Muscle layer of duodenum (tissue), 2 donors: ENCODE measurements around the gene BDNF.

Source experiments
- H3K27ac ChIP-seq: one replicate; pipeline ENCODE4 v1.7.0; 2013; ENCODE audit warnings: mild to moderate bottlenecking, low read length
- H3K27me3 ChIP-seq: one replicate; pipeline ENCODE4 v1.7.0; 2013; ENCODE audit warnings: low read depth, mild to moderate bottlenecking, control low read depth, low read length
- H3K36me3 ChIP-seq, 2 donors: one replicate each; pipeline ENCODE4 v1.7.0; 2013; ENCODE audit warnings: low read length in 2 of 2, control low read depth in 1 of 2, mild to moderate bottlenecking in 1 of 2; ENCODE audit not compliant: insufficient read depth in 2 of 2, control insufficient read depth in 1 of 2
- H3K4me1 ChIP-seq, 2 donors: one replicate each; pipeline ENCODE4 v1.7.0; 2013; ENCODE audit warnings: low read length in 2 of 2, mild to moderate bottlenecking in 2 of 2, control low read depth in 1 of 2, moderate library complexity in 1 of 2; ENCODE audit not compliant: insufficient read depth in 2 of 2, control insufficient read depth in 1 of 2
- H3K4me3 ChIP-seq, 2 donors: one replicate each; pipeline ENCODE4 v1.7.0; 2013; ENCODE audit warnings: low read length in 2 of 2, low read depth in 1 of 2, mild to moderate bottlenecking in 1 of 2
- H3K9me3 ChIP-seq, 2 donors: one replicate each; pipeline ENCODE4 v1.7.0; 2013; ENCODE audit warnings: low read length in 2 of 2, control low read depth in 1 of 2, mild to moderate bottlenecking in 1 of 2; ENCODE audit not compliant: control insufficient read depth in 1 of 2
- donor health status: healthy.

The BDNF gene

GRCh38 chr11:27610946-27611345 is 89.3 kb downstream of the BDNF start:
- no peak overlapping the region for H3K4me3 ChIP-seq
- no peaks in the 10 kb centered on the region for H3K27me3 ChIP-seq
- H3K27ac ChIP-seq, result no peak overlapping the region
- no peaks in the 10 kb centered on the region for H3K36me3 ChIP-seq
- H3K9me3 ChIP-seq, result no peaks in the 10 kb centered on the region
- H3K4me1 ChIP-seq, result no peaks in the 10 kb centered on the region

- Histone ChIP-seq H3K9me3 (no peaks in the 10 kb centered on the region), H3K4me1 (no peaks in the 10 kb centered on the region)
These were observed 90.0 kb downstream of the BDNF start for GRCh38 chr11:27610280-27610679.

GRCh38 chr11:27608951-27609350 is 91.3 kb downstream of the BDNF start:
- H3K36me3 ChIP-seq, result no peaks in the 10 kb centered on the region

More at GRCh38 chr11:27610280-27610679, 90.0 kb downstream of the BDNF start:
- H3K4me3 ChIP-seq, result no peak overlapping the region
- H3K27me3 ChIP-seq, result no peaks in the 10 kb centered on the region
- no peak overlapping the region for H3K27ac ChIP-seq
- H3K36me3 ChIP-seq, result no peaks in the 10 kb centered on the region

GRCh38 chr11:27605422-27605821 is 94.8 kb downstream of the BDNF start:
- Histone ChIP-seq H3K27ac (no peak overlapping the region), H3K27me3 (no peaks in the 10 kb centered on the region), H3K4me1 (no peaks in the 10 kb centered on the region), H3K36me3 (no peaks in the 10 kb centered on the region), H3K4me3 (no peak overlapping the region), H3K9me3 (no peaks in the 10 kb centered on the region)

More at GRCh38 chr11:27608951-27609350, 91.3 kb downstream of the BDNF start:
- H3K27me3 ChIP-seq, result no peaks in the 10 kb centered on the region
- no peak overlapping the region for H3K27ac ChIP-seq
- no peak overlapping the region for H3K4me3 ChIP-seq
- no peaks in the 10 kb centered on the region for H3K9me3 ChIP-seq
- H3K4me1 ChIP-seq, result no peaks in the 10 kb centered on the region
